H9 (cell line): ENCODE data around the gene TMEM220. TPM values are rescaled to one million over a fixed set of nuclear protein-coding genes. Genes with fewer than 3 reads are reported as not detected.
"Not testable (repeated sequence)": the region's sequence is repeated elsewhere in the genome, so short reads cannot be mapped to it uniquely, and the experiment has no call there.

ENCODE experiments used
- DNase-seq: peaks from one replicate; pipeline ENCODE4 v3.0.0-alpha.2; 2017
- H2AFZ ChIP-seq: one replicate; pipeline ENCODE4 v1.6.1; 2013; ENCODE audit warnings: mild to moderate bottlenecking, low read length, control low read depth, moderate library complexity
- H2AK5ac ChIP-seq: 2 replicates; pipeline ENCODE4 v1.6.1; 2013; ENCODE audit warnings: low read length, control low read depth, mixed read lengths; ENCODE audit not compliant: insufficient read length
- H2BK120ac ChIP-seq: one replicate; pipeline ENCODE4 v1.6.1; 2013; ENCODE audit warnings: low read depth, mild to moderate bottlenecking, low read length, control low read depth, inconsistent platforms; ENCODE audit not compliant: poor library complexity, severe bottlenecking
- H2BK12ac ChIP-seq: 2 replicates; pipeline ENCODE4 v1.6.1; 2013; ENCODE audit warnings: low read length, control low read depth, mixed read lengths, low read depth; ENCODE audit not compliant: insufficient read length
- H2BK15ac ChIP-seq: 2 replicates; pipeline ENCODE4 v1.6.1; 2013; ENCODE audit warnings: low read depth, low read length, control low read depth
- H2BK20ac ChIP-seq: one replicate; pipeline ENCODE4 v1.6.1; 2013; ENCODE audit warnings: low read depth, mild to moderate bottlenecking, low read length, control low read depth, inconsistent platforms; ENCODE audit not compliant: poor library complexity, severe bottlenecking
- H2BK5ac ChIP-seq: 2 replicates; pipeline ENCODE4 v1.6.1; 2013; ENCODE audit warnings: low read length, control low read depth, mixed read lengths; ENCODE audit not compliant: insufficient read length
- H3K14ac ChIP-seq: 2 replicates; pipeline ENCODE4 v1.6.1; 2013; ENCODE audit warnings: low read length, control low read depth; ENCODE audit not compliant: insufficient read depth
- H3K18ac ChIP-seq: 2 replicates; pipeline ENCODE4 v1.6.1; 2013; ENCODE audit warnings: low read depth, mild to moderate bottlenecking, mixed read lengths, low read length, control low read depth; ENCODE audit not compliant: insufficient read length
- H3K23ac ChIP-seq: 2 replicates; pipeline ENCODE4 v1.6.1; 2013; ENCODE audit warnings: low read length, control low read depth, mixed read lengths, low read depth; ENCODE audit not compliant: insufficient read length
- H3K23me2 ChIP-seq: 2 replicates; pipeline ENCODE4 v1.6.1; 2013; ENCODE audit warnings: low read depth, mild to moderate bottlenecking, mixed read lengths, low read length, control low read depth; ENCODE audit not compliant: insufficient read length, poor library complexity, severe bottlenecking
- H3K27ac ChIP-seq: 2 replicates; pipeline ENCODE4 v1.5.1; 2013; ENCODE audit warnings: low read length, control low read depth, mixed read lengths, low read depth; ENCODE audit not compliant: insufficient read length
- H3K27me3 ChIP-seq: 2 replicates; pipeline ENCODE4 v1.6.1; 2013; ENCODE audit warnings: low read length, control low read depth, inconsistent platforms; ENCODE audit not compliant: insufficient read depth
- H3K4ac ChIP-seq: 2 replicates; pipeline ENCODE4 v1.6.1; 2013; ENCODE audit warnings: low read depth, mild to moderate bottlenecking, control low read depth, inconsistent platforms, low read length, moderate library complexity
- H3K4me1 ChIP-seq: 2 replicates; pipeline ENCODE4 v1.6.1; 2013; ENCODE audit warnings: low read length, control low read depth, inconsistent platforms; ENCODE audit not compliant: insufficient read depth
- H3K4me2 ChIP-seq: 2 replicates; pipeline ENCODE4 v1.6.1; 2013; ENCODE audit warnings: low read length, control low read depth, mixed read lengths; ENCODE audit not compliant: insufficient read length, insufficient read depth
- H3K56ac ChIP-seq: 2 replicates; pipeline ENCODE4 v1.6.1; 2013; ENCODE audit warnings: low read depth, mild to moderate bottlenecking, mixed read lengths, low read length, control low read depth; ENCODE audit not compliant: insufficient read length
- H3K79me1 ChIP-seq: 2 replicates; pipeline ENCODE4 v1.6.1; 2013; ENCODE audit warnings: low read depth, mild to moderate bottlenecking, moderate library complexity, low read length, control low read depth, inconsistent platforms; ENCODE audit not compliant: insufficient read depth, poor library complexity, severe bottlenecking
- H3K79me2 ChIP-seq: 2 replicates; pipeline ENCODE4 v1.6.1; 2013; ENCODE audit warnings: low read length, control low read depth, inconsistent platforms; ENCODE audit not compliant: insufficient read depth
- H3K9ac ChIP-seq: 2 replicates; pipeline ENCODE4 v1.6.1; 2013; ENCODE audit warnings: low read length, control low read depth, mixed read lengths; ENCODE audit not compliant: insufficient read length; ENCODE audit errors: extremely low read depth
- H3K9me3 ChIP-seq: one replicate; pipeline ENCODE4 v1.6.1; 2013; ENCODE audit warnings: low read depth, low read length, inconsistent platforms; ENCODE audit not compliant: control insufficient read depth
- H3T11ph ChIP-seq: one replicate; pipeline ENCODE4 v1.6.1; 2013; ENCODE audit warnings: mild to moderate bottlenecking, low read length, control low read depth, inconsistent platforms
- H4K20me1 ChIP-seq: one replicate; pipeline ENCODE4 v1.6.1; 2013; ENCODE audit not compliant: control insufficient read depth, insufficient read length, insufficient read depth
- H4K5ac ChIP-seq: 2 replicates; pipeline ENCODE4 v1.6.1; 2013; ENCODE audit warnings: low read depth, mild to moderate bottlenecking, mixed read lengths, low read length, control low read depth; ENCODE audit not compliant: insufficient read length
- H4K8ac ChIP-seq: replicated peaks from 2 replicates; pipeline ENCODE4 v1.6.1; 2013; ENCODE audit warnings: low read length, control low read depth, mixed read lengths, low read depth; ENCODE audit not compliant: insufficient read length
- H4K91ac ChIP-seq: 2 replicates; pipeline ENCODE4 v1.6.1; 2013; ENCODE audit warnings: low read depth, mild to moderate bottlenecking, moderate library complexity, mixed read lengths, low read length, control low read depth; ENCODE audit not compliant: insufficient read length
- H3K27ac Mint-ChIP-seq, 3 experiments: 2 replicates in 2 of 3; 3 replicates in 1 of 3; pipeline ENCODE4 v1.8.0; 2020 to 2021; ENCODE audit warnings: mixed read lengths in 3 of 3, mild to moderate bottlenecking in 1 of 3, moderate library complexity in 1 of 3
- H3K27me3 Mint-ChIP-seq: 2 replicates; pipeline ENCODE4 v1.8.0; 2021; ENCODE audit warnings: low read depth, mild to moderate bottlenecking, moderate library complexity, mixed read lengths
- H3K36me3 Mint-ChIP-seq, 3 experiments: 2 replicates in 2 of 3; 3 replicates in 1 of 3; pipeline ENCODE4 v1.8.0; 2020 to 2021; ENCODE audit warnings: low read depth in 3 of 3, mixed read lengths in 3 of 3; ENCODE audit not compliant: insufficient read depth in 1 of 3
- H3K4me1 Mint-ChIP-seq, 2 experiments: 2 replicates each; pipeline ENCODE4 v1.8.0; 2020; ENCODE audit warnings: mixed read lengths in 2 of 2
- H3K4me3 Mint-ChIP-seq, 2 experiments: 2 replicates in 1 of 2; 3 replicates in 1 of 2; pipeline ENCODE4 v1.8.0; 2020 to 2021; ENCODE audit warnings: mild to moderate bottlenecking in 2 of 2, mixed read lengths in 2 of 2, moderate library complexity in 1 of 2
- H3K9me3 Mint-ChIP-seq, 2 experiments: 2 replicates in 1 of 2; 3 replicates in 1 of 2; pipeline ENCODE4 v1.8.0; 2020; ENCODE audit warnings: mild to moderate bottlenecking in 2 of 2, mixed read lengths in 2 of 2, moderate library complexity in 1 of 2
- WGBS: extraction: QIAGEN DNeasy Blood & Tissue Kit; methylation state at CpG from one replicate; pipeline ENCODE4 v1.1.7; 2013; ENCODE audit warnings: missing lambda C conversion rate, low lambda C conversion rate, mixed read lengths; ENCODE audit not compliant: insufficient read length; ENCODE audit errors: extremely low coverage; 5-methylcytosine and 5-hydroxymethylcytosine counted together
- total RNA-seq: library from RNA; stranded (reverse); gene quantifications from 2 replicates; pipeline ENCODE4 v1.2.1, GENCODE V29; 2021
- TF ChIP-seq, protein P1 (sequence below): fragments of 200-600 bp; sonication (generic); conservative IDR thresholded peaks from 3 replicates; pipeline ENCODE4 v1.8.0; 2021; ENCODE audit warnings: antibody characterized with exemption, mild to moderate bottlenecking

The TMEM220 gene
- total RNA-seq, 1 experiment from 2014 or later = 6.1 TPM

DNA sequence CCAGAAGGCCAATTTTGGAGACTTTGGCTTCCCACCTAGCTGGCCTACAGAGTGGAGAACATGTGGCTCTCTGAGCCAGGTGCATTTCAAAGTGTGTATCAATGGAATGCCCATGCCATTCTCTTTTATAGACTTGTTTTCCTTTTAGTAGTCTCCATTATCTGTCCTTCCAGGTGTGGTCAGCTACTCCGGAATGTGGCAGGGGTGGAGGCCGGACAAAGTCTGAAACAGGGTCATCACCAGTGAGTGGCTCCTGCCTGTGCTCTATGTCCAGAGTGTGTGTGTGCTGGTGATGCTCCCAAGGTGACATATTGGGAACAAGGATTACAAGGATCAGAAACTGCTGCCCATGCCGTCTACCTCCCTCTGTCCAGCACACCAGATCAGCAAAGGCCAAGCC is 3.8 kb upstream of the TMEM220 start:
- H3K4me2 ChIP-seq = no peak overlapping the region
- no peaks in the 10 kb centered on the region for H3K27me3 ChIP-seq
- H4K20me1 ChIP-seq = no peaks in the 10 kb centered on the region
- H3K23me2 ChIP-seq = no peaks in the 10 kb centered on the region
- H3T11ph ChIP-seq = no peak overlapping the region
- Mint-ChIP-seq H3K4me3 (no peak overlapping the region), H3K27ac (no peak overlapping the region; a peak in 1 of 7 replicates), H3K36me3 (peaks cover 0 to 4% (median 2%) of the 10 kb centered on the region in 3 experiments; a peak in 4 of 7 replicates), H3K4me1 (peaks cover 23 to 28% of the 10 kb centered on the region in 2 experiments), H3K9me3 (peaks cover 0 to 2% of the 10 kb centered on the region in 2 experiments; a peak in 4 of 5 replicates), H3K27me3 (peaks cover 1% of the 10 kb centered on the region; the same call in 1 of the 2 replicates)
- peak; percentile 19 for DNase-seq
- H2BK5ac ChIP-seq = no peak overlapping the region
- H4K8ac ChIP-seq = no peak overlapping the region
- H2BK12ac ChIP-seq = no peak overlapping the region
- no peak overlapping the region for H3K18ac ChIP-seq
- no CpG with 5 or more reads among the region's 3 CpGs for WGBS
- no peak overlapping the region for H3K56ac ChIP-seq
- H2AK5ac ChIP-seq = no peak overlapping the region
- TF ChIP-seq, protein P1, sequence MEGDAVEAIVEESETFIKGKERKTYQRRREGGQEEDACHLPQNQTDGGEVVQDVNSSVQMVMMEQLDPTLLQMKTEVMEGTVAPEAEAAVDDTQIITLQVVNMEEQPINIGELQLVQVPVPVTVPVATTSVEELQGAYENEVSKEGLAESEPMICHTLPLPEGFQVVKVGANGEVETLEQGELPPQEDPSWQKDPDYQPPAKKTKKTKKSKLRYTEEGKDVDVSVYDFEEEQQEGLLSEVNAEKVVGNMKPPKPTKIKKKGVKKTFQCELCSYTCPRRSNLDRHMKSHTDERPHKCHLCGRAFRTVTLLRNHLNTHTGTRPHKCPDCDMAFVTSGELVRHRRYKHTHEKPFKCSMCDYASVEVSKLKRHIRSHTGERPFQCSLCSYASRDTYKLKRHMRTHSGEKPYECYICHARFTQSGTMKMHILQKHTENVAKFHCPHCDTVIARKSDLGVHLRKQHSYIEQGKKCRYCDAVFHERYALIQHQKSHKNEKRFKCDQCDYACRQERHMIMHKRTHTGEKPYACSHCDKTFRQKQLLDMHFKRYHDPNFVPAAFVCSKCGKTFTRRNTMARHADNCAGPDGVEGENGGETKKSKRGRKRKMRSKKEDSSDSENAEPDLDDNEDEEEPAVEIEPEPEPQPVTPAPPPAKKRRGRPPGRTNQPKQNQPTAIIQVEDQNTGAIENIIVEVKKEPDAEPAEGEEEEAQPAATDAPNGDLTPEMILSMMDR = no peak
- H4K91ac ChIP-seq = no peak overlapping the region
- H3K79me1 ChIP-seq = no peaks in the 10 kb centered on the region
- no peaks in the 10 kb centered on the region; the same call in 1 of the 2 replicates for H3K4me1 ChIP-seq
- no peak overlapping the region for H3K9ac ChIP-seq
- no peak overlapping the region for H2BK20ac ChIP-seq
- H3K27ac ChIP-seq = no peak overlapping the region
- no peak overlapping the region for H3K14ac ChIP-seq
- no peaks in the 10 kb centered on the region for H3K79me2 ChIP-seq
- H3K9me3 ChIP-seq = no peaks in the 10 kb centered on the region
- H2AFZ ChIP-seq = no peak overlapping the region
- no peak overlapping the region for H3K4ac ChIP-seq
- H2BK120ac ChIP-seq = no peak overlapping the region
- H4K5ac ChIP-seq = no peak overlapping the region
- H2BK15ac ChIP-seq = no peak overlapping the region
- no peak overlapping the region for H3K23ac ChIP-seq

DNA sequence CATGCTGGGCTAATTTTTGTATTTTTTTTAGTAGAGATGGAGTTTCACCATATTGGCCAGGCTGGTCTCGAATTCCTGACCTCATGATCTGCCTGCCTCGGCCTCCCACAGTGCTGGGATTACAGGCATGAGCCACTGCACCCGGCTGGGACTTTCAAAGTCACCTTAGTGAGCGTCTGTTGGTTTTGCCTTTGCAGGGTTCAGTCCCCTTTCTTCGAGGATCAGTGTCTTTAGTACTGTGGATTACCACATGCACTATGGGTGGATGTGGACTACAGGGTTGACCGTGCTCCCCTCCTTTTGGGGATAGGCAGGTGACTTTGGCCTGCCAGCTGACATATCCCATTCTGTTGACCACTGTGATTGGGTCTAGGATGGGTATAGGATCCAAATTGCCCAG is 2.3 kb upstream of the TMEM220 start:
- H2BK120ac ChIP-seq = not testable (repeated sequence)

More for the DNA sequence above, 2.3 kb upstream of the TMEM220 start:
- H3K27me3 ChIP-seq, H2BK20ac ChIP-seq, H3K56ac ChIP-seq, H2BK12ac ChIP-seq, H3K27ac Mint-ChIP-seq, H3K23me2 ChIP-seq, H3K79me2 ChIP-seq, H4K5ac ChIP-seq, H3K4me1 ChIP-seq, H3K14ac ChIP-seq, H3T11ph ChIP-seq, H3K9ac ChIP-seq, H2BK5ac ChIP-seq, H3K27me3 Mint-ChIP-seq, H3K18ac ChIP-seq, H2AFZ ChIP-seq, H3K9me3 ChIP-seq, H3K4me3 Mint-ChIP-seq, H2BK15ac ChIP-seq, H4K91ac ChIP-seq, H3K23ac ChIP-seq, H2AK5ac ChIP-seq, H3K27ac ChIP-seq, H3K4me2 ChIP-seq, H3K9me3 Mint-ChIP-seq, H4K8ac ChIP-seq, H3K4ac ChIP-seq, H3K79me1 ChIP-seq, H3K36me3 Mint-ChIP-seq, H4K20me1 ChIP-seq: not testable (repeated sequence)
- WGBS = no CpG with 5 or more reads among the region's 6 CpGs
- DNase-seq = peak; percentile 19
- peaks cover 21 to 22% of the 10 kb centered on the region in 2 experiments for H3K4me1 Mint-ChIP-seq
